Measurements from ENCODE around the gene EIF4E.

DNA sequence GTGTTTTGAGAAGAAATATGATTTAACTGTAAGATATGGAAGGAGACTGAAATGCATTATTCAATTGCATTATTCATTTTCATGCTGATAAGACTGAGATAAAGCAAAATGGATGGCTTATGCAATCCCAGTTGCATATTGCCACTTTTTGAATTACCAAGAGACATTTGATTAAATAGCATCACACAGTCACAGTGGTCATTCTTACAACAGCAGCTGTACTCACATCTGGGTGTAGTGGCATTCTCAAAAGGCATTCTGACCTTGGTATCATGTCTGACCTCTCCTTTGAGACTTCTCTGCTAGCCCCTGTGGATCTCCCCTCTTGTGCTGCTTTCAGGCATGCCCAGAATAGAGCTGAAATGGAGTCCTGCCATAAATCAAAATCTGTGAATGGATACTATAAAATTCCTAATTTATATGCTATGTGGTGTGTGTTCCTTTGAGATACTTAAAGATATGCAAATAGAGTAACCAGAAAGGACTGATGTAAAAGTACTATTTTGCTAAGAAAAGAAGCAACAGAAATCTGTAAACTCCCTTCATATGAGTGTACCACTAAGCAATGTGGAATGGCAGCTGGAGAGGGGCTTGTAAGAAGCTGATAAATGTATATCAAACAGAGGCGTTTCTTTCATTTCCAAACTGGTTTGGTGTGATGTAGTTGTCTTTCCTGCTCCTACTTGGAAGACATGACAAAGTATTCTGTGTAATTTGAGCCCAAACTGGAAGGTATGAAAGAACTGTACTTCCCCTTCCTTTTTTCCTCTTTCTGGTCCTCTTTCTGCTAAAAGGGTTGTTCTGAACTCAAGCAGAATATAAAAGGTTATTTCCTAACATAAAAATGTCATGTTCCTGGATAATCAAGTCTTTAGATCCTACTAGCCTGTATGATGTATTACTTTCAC, 41.2 kb upstream of the EIF4E start:
- TF ChIP-seq, protein P1, sequence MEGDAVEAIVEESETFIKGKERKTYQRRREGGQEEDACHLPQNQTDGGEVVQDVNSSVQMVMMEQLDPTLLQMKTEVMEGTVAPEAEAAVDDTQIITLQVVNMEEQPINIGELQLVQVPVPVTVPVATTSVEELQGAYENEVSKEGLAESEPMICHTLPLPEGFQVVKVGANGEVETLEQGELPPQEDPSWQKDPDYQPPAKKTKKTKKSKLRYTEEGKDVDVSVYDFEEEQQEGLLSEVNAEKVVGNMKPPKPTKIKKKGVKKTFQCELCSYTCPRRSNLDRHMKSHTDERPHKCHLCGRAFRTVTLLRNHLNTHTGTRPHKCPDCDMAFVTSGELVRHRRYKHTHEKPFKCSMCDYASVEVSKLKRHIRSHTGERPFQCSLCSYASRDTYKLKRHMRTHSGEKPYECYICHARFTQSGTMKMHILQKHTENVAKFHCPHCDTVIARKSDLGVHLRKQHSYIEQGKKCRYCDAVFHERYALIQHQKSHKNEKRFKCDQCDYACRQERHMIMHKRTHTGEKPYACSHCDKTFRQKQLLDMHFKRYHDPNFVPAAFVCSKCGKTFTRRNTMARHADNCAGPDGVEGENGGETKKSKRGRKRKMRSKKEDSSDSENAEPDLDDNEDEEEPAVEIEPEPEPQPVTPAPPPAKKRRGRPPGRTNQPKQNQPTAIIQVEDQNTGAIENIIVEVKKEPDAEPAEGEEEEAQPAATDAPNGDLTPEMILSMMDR (conservative IDR thresholded peaks at IDR 0.05; ENCODE audit: low read depth, low read length) = no peak
- TF ChIP-seq EZH2 (IDR thresholded peaks at IDR 0.05; ENCODE audit: borderline replicate concordance, low read depth, low read length, poor library complexity, severe bottlenecking) = no peak
